HT-29 (cell line): Measurements from ENCODE around the gene TOMM70. TPM values are rescaled to one million over a fixed set of nuclear protein-coding genes. Genes with fewer than 3 reads are reported as not detected.
A peak's percentile ranks its signal among the peaks of the same experiment; 100 is the strongest.
"Not testable (repeated sequence)": the region's sequence is repeated elsewhere in the genome, so short reads cannot be mapped to it uniquely, and the experiment has no call there.

Experiments used
- DNase-seq: peaks from one replicate; pipeline ENCODE4 v3.0.0-alpha.2; 2015; ENCODE audit warnings: low spot score
- total RNA-seq: library from RNA; depleted of rRNA; stranded (reverse); fragments of >200 nt; shearing (Covaris generic); gene quantifications from 2 replicates; pipeline ENCODE4 v1.2.3, GENCODE V29; 2014

Gene TOMM70
- total RNA-seq, 1 experiment from 2014 or later, result 43.7 TPM

GRCh38 chr3:100364421-100364820 is 36.5 kb downstream of the TOMM70 start:
- no peak for DNase-seq

GRCh38 chr3:100361897-100362296 is 39.0 kb downstream of the TOMM70 start:
- no peak for DNase-seq

GRCh38 chr3:100360757-100361496 is 40.0 kb downstream of the TOMM70 start:
- no peak for DNase-seq

- DNase-seq, result no peak
Observed at GRCh38 chr3:100359035-100359434, 41.9 kb downstream of the TOMM70 start.

- DNase-seq, result no peak
Observed at GRCh38 chr3:100358413-100358812, 42.5 kb downstream of the TOMM70 start.

GRCh38 chr3:100354850-100355249 is 46.0 kb downstream of the TOMM70 start:
- DNase-seq, result no peak

GRCh38 chr3:100352296-100353231 is 48.3 kb downstream of the TOMM70 start:
- no peak for DNase-seq

GRCh38 chr3:100351770-100352169 is 49.1 kb downstream of the TOMM70 start:
- DNase-seq, result not testable (repeated sequence)

- DNase-seq, result no peak
Observed at GRCh38 chr3:100348727-100349126, 52.2 kb downstream of the TOMM70 start.

- DNase-seq, result no peak
Observed at GRCh38 chr3:100340527-100340926, 60.4 kb downstream of the TOMM70 start.

- DNase-seq, result no peak
Observed at GRCh38 chr3:100339786-100340185, 61.1 kb downstream of the TOMM70 start.

- DNase-seq, result no peak
Observed at GRCh38 chr3:100338911-100339310, 62.0 kb downstream of the TOMM70 start.

GRCh38 chr3:100336229-100336628 is 64.7 kb downstream of the TOMM70 start:
- not testable (repeated sequence) for DNase-seq

GRCh38 chr3:100335434-100335833 is 65.5 kb downstream of the TOMM70 start:
- DNase-seq, result peak; percentile 37

- peak; percentile 88 for DNase-seq
Observed at GRCh38 chr3:100334488-100335351, 66.2 kb downstream of the TOMM70 start, which contains the start of gene NIT2. Gene NIT2 (plus strand): TSS chr3:100334757. CDS start chr3:100334792, 35 bp downstream.

GRCh38 chr3:100333970-100334487 is 66.9 kb downstream of the TOMM70 start:
- no peak for DNase-seq

- DNase-seq, result no peak
Observed at GRCh38 chr3:100333051-100333450, 67.8 kb downstream of the TOMM70 start.

- DNase-seq, result no peak
Observed at GRCh38 chr3:100331660-100332059, 69.2 kb downstream of the TOMM70 start.

- no peak for DNase-seq
Observed at GRCh38 chr3:100330651-100331050, 70.2 kb downstream of the TOMM70 start.

GRCh38 chr3:100329800-100330489 is 70.9 kb downstream of the TOMM70 start:
- DNase-seq, result no peak

- DNase-seq, result not testable (repeated sequence)
Observed at GRCh38 chr3:100327377-100327776, 73.5 kb downstream of the TOMM70 start.
